Endothelial cell of umbilical vein (primary cell): ENCODE measurements around the gene TEKTIP1. TPM values are rescaled to one million over a fixed set of nuclear protein-coding genes. Genes with fewer than 3 reads are reported as not detected.

Experiments
- BruUV-seq: library from RNA; stranded (reverse); fragments of 400-500 nt; replicated peaks from 2 replicates; lab custom pipeline; 2021; lab: Mats Ljungman, UMichigan
- CTCF ChIA-PET: fragments of 300-600, 350-600 bp; sonication (Branson Sonifier 250); formaldehyde crosslinking; loops from one replicate; lab custom pipeline; 2021; ENCODE audit warnings: antibody characterized with exemption, inconsistent platforms; lab: Charles Lee
- POLR2A ChIA-PET: fragments of 300-600, 350-600 bp; sonication (Branson Sonifier 250); formaldehyde crosslinking; loops from one replicate; lab custom pipeline; 2021; ENCODE audit warnings: antibody characterized with exemption, inconsistent platforms; lab: Charles Lee
- DNase-seq: peaks from one replicate; pipeline ENCODE4 v3.0.0-alpha.2; 2011; ENCODE audit warnings: low read depth, low spot score
- FAIRE-seq: peaks from 2 replicates; lab custom pipeline; 2011; peaks lifted over from hg19 to GRCh38; lab: Jason Lieb, UNC
- H2AFZ ChIP-seq: 2 replicates; pipeline ENCODE4 v1.6.0; 2012; ENCODE audit warnings: low read depth, low read length, control low read depth, inconsistent platforms
- H3K27ac ChIP-seq: 2 replicates; pipeline ENCODE4 v1.5.1; 2011; ENCODE audit warnings: low read depth, mild to moderate bottlenecking, control low read depth, low read length, moderate library complexity; ENCODE audit not compliant: insufficient read depth
- H3K27me3 ChIP-seq, 2 experiments: 2 replicates each; pipeline versions ENCODE4 v1.6.0 to v1.6.1; 2011; ENCODE audit warnings: low read length in 2 of 2, mixed read lengths in 1 of 2; ENCODE audit not compliant: control insufficient read depth in 2 of 2, insufficient read depth in 2 of 2
- H3K36me3 ChIP-seq, 2 experiments: 2 replicates in 1 of 2; 3 replicates in 1 of 2; pipeline ENCODE4 v1.5.1; 2011; ENCODE audit warnings: low read length in 2 of 2, mild to moderate bottlenecking in 1 of 2, moderate library complexity in 1 of 2; ENCODE audit not compliant: control insufficient read depth in 2 of 2, insufficient read depth in 2 of 2; ENCODE audit errors: extremely low read depth in 1 of 2
- H3K4me1 ChIP-seq: 3 replicates; pipeline ENCODE4 v1.5.1; 2011; ENCODE audit warnings: mild to moderate bottlenecking, low read length; ENCODE audit not compliant: control insufficient read depth, insufficient read depth; ENCODE audit errors: extremely low read depth
- H3K4me2 ChIP-seq: 2 replicates; pipeline ENCODE4 v1.6.1; 2011; ENCODE audit warnings: low read length, control low read depth, mixed read lengths; ENCODE audit not compliant: insufficient read depth
- H3K4me3 ChIP-seq, 3 experiments: fragments of 200-600 bp in 1 of 3; sonication (generic), shearing (Covaris generic) in 1 of 3; replicated peaks in 1 of 3; 2 replicates each; pipeline ENCODE4 v1.5.1; 2011 to 2016; ENCODE audit warnings: control low read depth in 3 of 3, low read length in 3 of 3, mild to moderate bottlenecking in 2 of 3, inconsistent platforms in 1 of 3, low read depth in 1 of 3, moderate library complexity in 1 of 3; ENCODE audit not compliant: insufficient read depth in 1 of 3
- H3K79me2 ChIP-seq: 2 replicates; pipeline ENCODE4 v1.6.0; 2012; ENCODE audit warnings: low read length, inconsistent platforms; ENCODE audit not compliant: control insufficient read depth, insufficient read depth
- H3K9ac ChIP-seq: replicated peaks from 2 replicates; pipeline ENCODE3; 2011; ENCODE audit warnings: low read length, control low read depth; ENCODE audit not compliant: insufficient read depth; ENCODE audit errors: extremely low read depth
- H3K9me1 ChIP-seq: replicated peaks from 3 replicates; pipeline ENCODE4 v1.6.0; 2011; ENCODE audit warnings: mild to moderate bottlenecking, low read length; ENCODE audit not compliant: control insufficient read depth, insufficient read depth; ENCODE audit errors: extremely low read depth
- H3K9me3 ChIP-seq: replicated peaks from 2 replicates; pipeline ENCODE4 v1.5.1; 2012; ENCODE audit warnings: low read length, inconsistent platforms; ENCODE audit not compliant: control insufficient read depth, insufficient read depth
- H4K20me1 ChIP-seq: replicated peaks from 2 replicates; pipeline ENCODE3; 2011; ENCODE audit warnings: mild to moderate bottlenecking, low read length; ENCODE audit not compliant: control insufficient read depth, insufficient read depth; ENCODE audit errors: extremely low read depth
- CTCF ChIP-seq, 2 donors: IDR thresholded peaks; 1 replicate in 1 of 2; 2 replicates in 1 of 2; pipeline ENCODE4 v1.5.1; 2011; ENCODE audit warnings: low read length in 2 of 2, mild to moderate bottlenecking in 2 of 2, moderate library complexity in 2 of 2, control low read depth in 1 of 2, inconsistent platforms in 1 of 2, low read depth in 1 of 2; ENCODE audit not compliant: insufficient read depth in 1 of 2; ENCODE audit errors: extremely low read depth in 1 of 2
- EZH2 ChIP-seq: IDR thresholded peaks from 2 replicates; pipeline ENCODE4 v1.6.1; 2012; ENCODE audit warnings: borderline replicate concordance, low read depth, mild to moderate bottlenecking, moderate library complexity, low read length, inconsistent platforms; ENCODE audit not compliant: severe bottlenecking
- FOS ChIP-seq: IDR thresholded peaks from 2 replicates; pipeline ENCODE4 v1.6.1; 2011; ENCODE audit warnings: mild to moderate bottlenecking, low read length, moderate library complexity, borderline replicate concordance; ENCODE audit not compliant: insufficient read depth
- GATA2 ChIP-seq: IDR thresholded peaks from 2 replicates; pipeline ENCODE4 v1.7.0; 2011; ENCODE audit warnings: low read depth, mild to moderate bottlenecking, moderate library complexity, mixed read lengths, low read length; ENCODE audit not compliant: insufficient read length, insufficient read depth
- JUN ChIP-seq: IDR thresholded peaks from 2 replicates; pipeline ENCODE4 v1.6.1; 2011; ENCODE audit warnings: borderline replicate concordance, low read depth; ENCODE audit not compliant: insufficient read length, insufficient read depth
- MAX ChIP-seq: IDR thresholded peaks from 2 replicates; pipeline ENCODE4 v1.6.1; 2011; ENCODE audit not compliant: insufficient read depth, insufficient read length
- MYC ChIP-seq: IDR thresholded peaks from one replicate; pipeline ENCODE4 v1.6.1; 2011; ENCODE audit warnings: mild to moderate bottlenecking, low read depth, low read length
- POLR2A ChIP-seq: IDR thresholded peaks from 2 replicates; pipeline ENCODE4 v1.6.1; 2012; ENCODE audit warnings: low read depth, mild to moderate bottlenecking, control low read depth, low read length
- POLR2AphosphoS5 ChIP-seq: IDR thresholded peaks from 2 replicates; pipeline ENCODE4 v1.6.1; 2012; ENCODE audit warnings: low read depth, mild to moderate bottlenecking, control low read depth, low read length, moderate library complexity; ENCODE audit not compliant: insufficient read depth
- dilution Hi-C: fragments of 300-500 bp; cut with MboI; formaldehyde crosslinking; loops from one replicate; pipeline ENCODE4 v1.15.0; 2019; ENCODE audit warnings: low sequenced_read_pairs; ENCODE audit not compliant: extremely low pct_ligation_motif_present
- intact Hi-C: fragments of 100-400 bp; cut with micrococcal nuclease; formaldehyde crosslinking; loops from one replicate; pipeline ENCODE4 v1.10.0; 2022
- polyA plus RNA-seq, 4 experiments: library from polyadenylated mRNA; depleted of rRNA in 3 of 4; stranded (reverse) in 3 of 4; unstranded in 1 of 4; fragments of >200 nt; gene quantifications; 2 replicates each; pipeline versions ENCODE4 v1.2.1 to v1.2.3, GENCODE V29; 2011 to 2012; ENCODE audit warnings: missing spikeins in 1 of 4
- total RNA-seq: library from RNA; stranded (reverse); gene quantifications from 2 replicates; pipeline ENCODE4 v1.2.3, GENCODE V29; 2021

The TEKTIP1 gene
- total and polyA plus RNA-seq, 2 donors (not counting 3 experiments of a cell fraction or from before 2014, with no cell fraction given), result 0.73 TPM; not detected in 1

- Histone ChIP-seq H4K20me1 (no peaks in the 10 kb centered on the region), H3K9ac (peak overlapping the region; percentile 39), H3K36me3 (no peaks in the 10 kb centered on the region), H2AFZ (no peak overlapping the region), H3K4me1 (peaks cover 25% of the 10 kb centered on the region), H3K27ac (peak overlapping the region; percentile 21), H3K9me1 (no peaks in the 10 kb centered on the region), H3K4me2 (peak overlapping the region; percentile 69), H3K27me3 (no peaks in the 10 kb centered on the region), H3K79me2 (peaks cover 40% of the 10 kb centered on the region), H3K9me3 (no peaks in the 10 kb centered on the region), H3K4me3 (peak overlapping the region in 1 of 3 experiments; percentile 63)
- DNase-seq (no peak), FAIRE-seq (no peak)
- CTCF ChIA-PET, result interaction anchor here (1.1 to 6.4 kb wide), 6 partner anchors 9 to 52 kb away, joined by 3 to 34 read pairs (median 8); partner anchors contain the start of gene GIPC3
- intact Hi-C loops (no loop called here), dilution Hi-C loops (no loop called here)
- POLR2A ChIA-PET, result no interaction called here
- TF ChIP-seq JUN, result no peak
- TF ChIP-seq FOS, result no peak
- no peak for TF ChIP-seq EZH2
- TF ChIP-seq POLR2A, result no peak
- TF ChIP-seq POLR2AphosphoS5, result no peak
- no peak for TF ChIP-seq CTCF (IDR thresholded peaks at IDR 0.05; ENCODE audit: extremely low read depth in 1 of 2, insufficient read depth in 1 of 2, low read depth in 1 of 2, low read length in 2 of 2)
- no peak for TF ChIP-seq GATA2
- TF ChIP-seq MYC, result no peak
- no peak for TF ChIP-seq MAX
- BruUV-seq, result TSS peak; percentile 20
Observed at GRCh38 chr19:3555653-3556422, 16.9 kb downstream of the TEKTIP1 start.
